ENCODE measurements around the gene PTPRE.

Gene PTPRE

GRCh38 chr10:128110339-128110738 lies 203.4 kb downstream of the PTPRE start:
- Histone ChIP-seq H3K4me1 (ENCODE audit: control insufficient read depth, insufficient read depth, low read length) (no peaks in the 10 kb centered on the region), H3K9me3 (ENCODE audit: control insufficient read depth, insufficient read depth, low read depth, low read length) (no peaks in the 10 kb centered on the region), H3K27ac (ENCODE audit: extremely low read depth, low read depth, low read length) (no peak overlapping the region), H3K4me3 (ENCODE audit: low read depth, low read length) (no peak overlapping the region), H3K36me3 (ENCODE audit: control insufficient read depth in 2 of 2, insufficient read depth in 1 of 2, low read length in 2 of 2) (peaks cover 87 to 100% of the 10 kb centered on the region in 2 experiments)
- ChIA-PET POLR2A (no interaction called here), CTCF (interaction anchor here (1.4 kb wide), 1 partner anchor 41 kb away, joined by 3 read pairs; no protein-coding TSS in a partner anchor)
- TF ChIP-seq ZNF138 (tag by site-specific recombination; IDR thresholded peaks at IDR 0.05; ENCODE audit: borderline replicate concordance) (no peak), WT1 (tag by site-specific recombination; IDR thresholded peaks at IDR 0.05) (no peak), ZNF175 (tag by site-specific recombination; IDR thresholded peaks at IDR 0.05) (no peak), ZNF280C (tag by site-specific recombination; IDR thresholded peaks at IDR 0.05) (no peak), ZNF791 (tag by site-specific recombination; IDR thresholded peaks at IDR 0.05) (no peak), ZNF19 (tag by site-specific recombination; IDR thresholded peaks at IDR 0.05; ENCODE audit: low read depth) (no peak), ZNF837 (tag by site-specific recombination; IDR thresholded peaks at IDR 0.05) (no peak), ZBTB8A (tag by site-specific recombination; IDR thresholded peaks at IDR 0.05) (no peak), KLF1 (tag by site-specific recombination; IDR thresholded peaks at IDR 0.05) (no peak), SP2 (tag by site-specific recombination; IDR thresholded peaks at IDR 0.05) (no peak)
- TF ChIP-seq, protein P1, sequence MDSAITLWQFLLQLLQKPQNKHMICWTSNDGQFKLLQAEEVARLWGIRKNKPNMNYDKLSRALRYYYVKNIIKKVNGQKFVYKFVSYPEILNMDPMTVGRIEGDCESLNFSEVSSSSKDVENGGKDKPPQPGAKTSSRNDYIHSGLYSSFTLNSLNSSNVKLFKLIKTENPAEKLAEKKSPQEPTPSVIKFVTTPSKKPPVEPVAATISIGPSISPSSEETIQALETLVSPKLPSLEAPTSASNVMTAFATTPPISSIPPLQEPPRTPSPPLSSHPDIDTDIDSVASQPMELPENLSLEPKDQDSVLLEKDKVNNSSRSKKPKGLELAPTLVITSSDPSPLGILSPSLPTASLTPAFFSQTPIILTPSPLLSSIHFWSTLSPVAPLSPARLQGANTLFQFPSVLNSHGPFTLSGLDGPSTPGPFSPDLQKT (IDR thresholded peaks at IDR 0.05; ENCODE audit: borderline replicate concordance, low read depth, low read length) = no peak
- TF ChIP-seq, protein P2, sequence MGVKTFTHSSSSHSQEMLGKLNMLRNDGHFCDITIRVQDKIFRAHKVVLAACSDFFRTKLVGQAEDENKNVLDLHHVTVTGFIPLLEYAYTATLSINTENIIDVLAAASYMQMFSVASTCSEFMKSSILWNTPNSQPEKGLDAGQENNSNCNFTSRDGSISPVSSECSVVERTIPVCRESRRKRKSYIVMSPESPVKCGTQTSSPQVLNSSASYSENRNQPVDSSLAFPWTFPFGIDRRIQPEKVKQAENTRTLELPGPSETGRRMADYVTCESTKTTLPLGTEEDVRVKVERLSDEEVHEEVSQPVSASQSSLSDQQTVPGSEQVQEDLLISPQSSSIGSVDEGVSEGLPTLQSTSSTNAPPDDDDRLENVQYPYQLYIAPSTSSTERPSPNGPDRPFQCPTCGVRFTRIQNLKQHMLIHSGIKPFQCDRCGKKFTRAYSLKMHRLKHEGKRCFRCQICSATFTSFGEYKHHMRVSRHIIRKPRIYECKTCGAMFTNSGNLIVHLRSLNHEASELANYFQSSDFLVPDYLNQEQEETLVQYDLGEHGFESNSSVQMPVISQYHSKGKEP (tag by site-specific recombination; IDR thresholded peaks at IDR 0.05) = no peak

- CTCF ChIA-PET = interaction anchor here (0.9 to 1.4 kb wide), 2 partner anchors 11 to 39 kb away, joined by 3 to 4 read pairs; no protein-coding TSS in a partner anchor
- Histone ChIP-seq H3K4me3 (ENCODE audit: low read depth, low read length) (no peak overlapping the region), H3K27ac (ENCODE audit: extremely low read depth, low read depth, low read length) (no peak overlapping the region), H3K4me1 (ENCODE audit: control insufficient read depth, insufficient read depth, low read length) (no peaks in the 10 kb centered on the region), H3K36me3 (ENCODE audit: control insufficient read depth in 2 of 2, insufficient read depth in 1 of 2, low read length in 2 of 2) (peaks cover 87 to 100% of the 10 kb centered on the region in 2 experiments), H3K9me3 (ENCODE audit: control insufficient read depth, insufficient read depth, low read depth, low read length) (no peaks in the 10 kb centered on the region)
- POLR2A ChIA-PET = no interaction called here
- TF ChIP-seq ZNF266 (tag by site-specific recombination; IDR thresholded peaks at IDR 0.05; ENCODE audit: low read depth) (no peak), ZNF311 (tag by site-specific recombination; IDR thresholded peaks at IDR 0.05; ENCODE audit: borderline replicate concordance) (no peak), WT1 (tag by site-specific recombination; IDR thresholded peaks at IDR 0.05) (no peak), ZNF664 (tag by site-specific recombination; IDR thresholded peaks at IDR 0.05) (no peak), SP7 (tag by site-specific recombination; IDR thresholded peaks at IDR 0.05) (no peak), ZNF140 (tag by site-specific recombination; IDR thresholded peaks at IDR 0.05) (no peak), ZNF530 (tag by site-specific recombination; IDR thresholded peaks at IDR 0.05; ENCODE audit: low read depth) (no peak), ZNF169 (tag by site-specific recombination; IDR thresholded peaks at IDR 0.05) (no peak), ZNF121 (tag by site-specific recombination; IDR thresholded peaks at IDR 0.05) (no peak), ZNF148 (tag by site-specific recombination; IDR thresholded peaks at IDR 0.05; ENCODE audit: borderline replicate concordance) (no peak), KLF16 (tag by site-specific recombination; IDR thresholded peaks at IDR 0.05) (no peak), SCRT1 (tag by site-specific recombination; IDR thresholded peaks at IDR 0.05; ENCODE audit: borderline replicate concordance) (no peak), ZNF112 (tag by site-specific recombination; IDR thresholded peaks at IDR 0.05) (no peak), IKZF3 (tag by site-specific recombination; IDR thresholded peaks at IDR 0.05) (no peak), MZF1 (tag by site-specific recombination; IDR thresholded peaks at IDR 0.05; ENCODE audit: borderline replicate concordance) (no peak), ZNF555 (tag by site-specific recombination; conservative IDR thresholded peaks at IDR 0.05) (no peak)
- TF ChIP-seq, protein P3, sequence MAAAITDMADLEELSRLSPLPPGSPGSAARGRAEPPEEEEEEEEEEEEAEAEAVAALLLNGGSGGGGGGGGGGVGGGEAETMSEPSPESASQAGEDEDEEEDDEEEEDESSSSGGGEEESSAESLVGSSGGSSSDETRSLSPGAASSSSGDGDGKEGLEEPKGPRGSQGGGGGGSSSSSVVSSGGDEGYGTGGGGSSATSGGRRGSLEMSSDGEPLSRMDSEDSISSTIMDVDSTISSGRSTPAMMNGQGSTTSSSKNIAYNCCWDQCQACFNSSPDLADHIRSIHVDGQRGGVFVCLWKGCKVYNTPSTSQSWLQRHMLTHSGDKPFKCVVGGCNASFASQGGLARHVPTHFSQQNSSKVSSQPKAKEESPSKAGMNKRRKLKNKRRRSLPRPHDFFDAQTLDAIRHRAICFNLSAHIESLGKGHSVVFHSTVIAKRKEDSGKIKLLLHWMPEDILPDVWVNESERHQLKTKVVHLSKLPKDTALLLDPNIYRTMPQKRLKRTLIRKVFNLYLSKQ (tag by site-specific recombination; IDR thresholded peaks at IDR 0.05; ENCODE audit: borderline replicate concordance) = no peak
Measured at GRCh38 chr10:128111696-128112095, 204.8 kb downstream of the PTPRE start.
